Subcutaneous adipose tissue (tissue), 4 donors: ENCODE measurements around the gene AMT. TPM values are rescaled to one million over a fixed set of nuclear protein-coding genes. Genes with fewer than 3 reads are reported as not detected.

ENCODE experiments used
- CTCF ChIP-seq: fragments of 450-650 bp; IDR thresholded peaks from one replicate; pipeline ENCODE4 v1.5.1; 2016; ENCODE audit warnings: low read depth, mild to moderate bottlenecking, control low read depth, antibody characterized with exemption, moderate library complexity
- total RNA-seq, 4 donors: library from RNA; depleted of rRNA; stranded (reverse); fragments of >200 nt; gene quantifications; one replicate each; pipeline ENCODE4 v1.1.0, GENCODE V29; 2016

Gene AMT
- total RNA-seq, 4 donors from 2014 or later = 1.4 to 8.3 (median 1.9) TPM

GRCh38 chr3:49465270-49466034, 43.2 kb upstream of the AMT start:
- no peak for TF ChIP-seq CTCF

GRCh38 chr3:49462222-49462621, 39.9 kb upstream of the AMT start:
- TF ChIP-seq CTCF = no peak

GRCh38 chr3:49461443-49462171, 39.3 kb upstream of the AMT start:
- TF ChIP-seq CTCF = no peak

- TF ChIP-seq CTCF = no peak
Observed at GRCh38 chr3:49460956-49461355, 38.7 kb upstream of the AMT start.

- TF ChIP-seq CTCF = no peak
Observed at GRCh38 chr3:49460188-49460890, 38.1 kb upstream of the AMT start.

GRCh38 chr3:49456466-49456865, 34.2 kb upstream of the AMT start:
- no peak for TF ChIP-seq CTCF
